Left lung (tissue), 10 donors: ENCODE measurements around the gene TBX15. TPM values are rescaled to one million over a fixed set of nuclear protein-coding genes. Genes with fewer than 3 reads are reported as not detected.
A peak's percentile ranks its signal among the peaks of the same experiment; 100 is the strongest.

Experiments
- ATAC-seq: fragments of 200-7000 bp; cut with Tn5 transposase; one replicate; pipeline ENCODE4 v1.9.1; 2020; ENCODE audit warnings: moderate library complexity
- DNase-seq, 4 donors: peaks; one replicate each; pipeline ENCODE4 v3.0.0-alpha.2; 2013 to 2020
- H3K27ac ChIP-seq, 2 donors: fragments of 200-600 bp; sonication (generic) in 1 of 2; one replicate each; pipeline versions ENCODE4 v1.5.0 to v1.8.0; 2020 to 2021
- H3K27me3 ChIP-seq, 2 donors: fragments of 200-600 bp; sonication (generic) in 1 of 2; one replicate each; pipeline versions ENCODE4 v1.5.0 to v1.8.0; 2020 to 2021
- H3K36me3 ChIP-seq, 2 donors: fragments of 200-600 bp; sonication (generic) in 1 of 2; one replicate each; pipeline versions ENCODE4 v1.5.0 to v1.8.0; 2020 to 2021
- H3K4me1 ChIP-seq, 2 donors: fragments of 200-600 bp; one replicate each; pipeline ENCODE4 v1.8.0; 2021
- H3K4me3 ChIP-seq, 2 donors: fragments of 200-600 bp; sonication (generic) in 1 of 2; one replicate each; pipeline versions ENCODE4 v1.5.0 to v1.8.0; 2020 to 2021; ENCODE audit warnings: mild to moderate bottlenecking in 1 of 2
- H3K9me3 ChIP-seq, 2 donors: fragments of 200-600 bp; sonication (generic) in 1 of 2; one replicate each; pipeline versions ENCODE4 v1.5.0 to v1.8.0; 2020 to 2021
- CTCF ChIP-seq, 2 donors: fragments of 200-600 bp; sonication (generic) in 1 of 2; IDR thresholded peaks; one replicate each; pipeline versions ENCODE4 v1.5.0 to v1.8.0; 2021; ENCODE audit warnings: antibody characterized with exemption in 2 of 2
- intact Hi-C, 2 donors: fragments of 100-400 bp; cut with DNase I; formaldehyde crosslinking; loops; one replicate each; pipeline versions ENCODE4 v1.11.2 to v1.14.2; 2022
- polyA plus RNA-seq, 6 donors: library from polyadenylated mRNA; unstranded; fragments of 120-200 nt; gene quantifications; one replicate each; pipeline ENCODE4 v1.2.1, GENCODE V29; 2013; ENCODE audit not compliant: insufficient read length in 6 of 6
- total RNA-seq, 2 donors: library from RNA; stranded (reverse); fragmentation: NEBNext Ultra II Directional; extraction: Animal tissue kit (Norgen Biotek cat#: 25700); gene quantifications; one replicate each; pipeline ENCODE4 v1.2.1, GENCODE V29; 2021
- donor health status: DM: no; HTN: yes; CAD: no.
- donor health status: DM: no; HTN: no; CAD: no.

TBX15 gene
- total and polyA plus RNA-seq, 8 donors = 0.10 to 1.0 (median 0.34) TPM

GRCh38 chr1:118896416-118896815 is 91.7 kb downstream of the TBX15 start:
- intact Hi-C loops = no loop called here
- no peak for TF ChIP-seq CTCF (IDR thresholded peaks at IDR 0.05)
- no peak for ATAC-seq

GRCh38 chr1:118894836-118895235 is 93.3 kb downstream of the TBX15 start:
- Histone ChIP-seq H3K27ac (no peak overlapping the region), H3K27me3 (no peaks in the 10 kb centered on the region), H3K4me3 (no peak overlapping the region), H3K36me3 (no peaks in the 10 kb centered on the region), H3K9me3 (no peaks in the 10 kb centered on the region), H3K4me1 (no peaks in the 10 kb centered on the region)
- intact Hi-C loops = no loop called here
- ATAC-seq (no peak), DNase-seq (no peak)
- TF ChIP-seq CTCF (IDR thresholded peaks at IDR 0.05) = no peak

More at GRCh38 chr1:118896416-118896815, 91.7 kb downstream of the TBX15 start:
- H3K4me3 ChIP-seq = no peak overlapping the region
- no peaks in the 10 kb centered on the region for H3K4me1 ChIP-seq
- no peak overlapping the region for H3K27ac ChIP-seq
- peak in 2 of 4 donors; percentile 2 to 12 for DNase-seq
- H3K36me3 ChIP-seq = no peaks in the 10 kb centered on the region
- no peaks in the 10 kb centered on the region for H3K9me3 ChIP-seq
- H3K27me3 ChIP-seq = no peaks in the 10 kb centered on the region

GRCh38 chr1:118890851-118891384 is 97.2 kb downstream of the TBX15 start:
- Histone ChIP-seq H3K4me3 (no peak overlapping the region), H3K36me3 (no peaks in the 10 kb centered on the region), H3K9me3 (no peaks in the 10 kb centered on the region), H3K27me3 (no peaks in the 10 kb centered on the region), H3K4me1 (no peaks in the 10 kb centered on the region), H3K27ac (no peak overlapping the region)
- DNase-seq (no peak), ATAC-seq (no peak)
- intact Hi-C loops = no loop called here
- TF ChIP-seq CTCF (IDR thresholded peaks at IDR 0.05) = no peak

- Histone ChIP-seq H3K4me1 (no peaks in the 10 kb centered on the region), H3K27me3 (no peaks in the 10 kb centered on the region), H3K4me3 (no peak overlapping the region), H3K36me3 (no peaks in the 10 kb centered on the region), H3K27ac (no peak overlapping the region), H3K9me3 (no peaks in the 10 kb centered on the region)
- intact Hi-C loops = no loop called here
- no peak for TF ChIP-seq CTCF (IDR thresholded peaks at IDR 0.05)
- no peak for ATAC-seq
- DNase-seq = no peak
Observed at GRCh38 chr1:118884946-118885345, 103.2 kb downstream of the TBX15 start.

- no peak for TF ChIP-seq CTCF (IDR thresholded peaks at IDR 0.05)
- Histone ChIP-seq H3K27ac (no peak overlapping the region), H3K36me3 (no peaks in the 10 kb centered on the region), H3K4me3 (no peak overlapping the region), H3K9me3 (no peaks in the 10 kb centered on the region), H3K27me3 (no peaks in the 10 kb centered on the region), H3K4me1 (no peaks in the 10 kb centered on the region)
- DNase-seq = no peak
- ATAC-seq = no peak
- intact Hi-C loops = no loop called here
Observed at GRCh38 chr1:118881751-118882150, 106.4 kb downstream of the TBX15 start.
